T follicular helper cell (primary cell): ENCODE data around the gene PBX3.

Source experiments
- DNase-seq: peaks from one replicate; pipeline ENCODE4 v3.0.0-alpha.2; 2020; ENCODE audit warnings: low read depth

The PBX3 gene

DNA sequence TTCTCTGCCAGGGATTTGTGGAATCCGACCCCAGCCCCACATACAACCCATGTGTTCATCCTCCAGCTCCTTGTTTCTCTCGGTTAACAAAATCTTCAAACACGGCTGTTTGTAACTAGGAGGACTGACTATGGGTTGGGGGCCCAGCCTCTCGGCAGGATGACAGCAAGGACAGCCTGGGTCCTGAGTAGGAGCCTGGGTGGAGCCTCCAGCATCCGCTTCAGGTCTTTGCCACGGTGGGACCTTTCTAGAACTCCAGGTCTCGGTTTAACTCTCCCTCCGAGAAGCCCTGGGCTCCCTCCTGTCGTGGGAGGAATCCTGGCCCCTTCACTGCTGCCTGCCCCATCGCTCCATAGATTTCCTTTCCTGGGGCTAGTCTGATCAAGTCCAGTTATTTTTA, 248.5 kb downstream of the PBX3 start:
- DNase-seq, result no peak

DNA sequence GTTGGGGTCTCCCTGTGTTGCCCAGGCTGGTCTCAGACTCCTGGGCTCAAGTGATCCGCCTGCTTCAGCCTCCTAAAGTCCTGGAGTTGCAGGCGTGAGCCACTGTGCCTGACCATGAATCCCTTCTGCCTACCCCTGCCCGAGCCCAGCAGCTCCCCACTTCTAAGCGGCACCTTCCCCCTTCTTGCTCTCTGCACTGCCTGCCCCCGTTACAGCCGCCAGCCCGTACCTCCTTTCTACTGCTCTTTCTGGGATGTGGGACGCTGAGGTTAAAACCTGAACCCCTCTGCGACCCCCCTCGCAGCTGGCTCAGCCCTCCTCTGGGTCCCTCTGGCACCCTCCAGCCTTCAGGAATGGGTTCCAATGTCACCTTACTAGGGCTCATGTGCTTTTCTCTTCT, 249.6 kb downstream of the PBX3 start:
- no peak for DNase-seq

DNA sequence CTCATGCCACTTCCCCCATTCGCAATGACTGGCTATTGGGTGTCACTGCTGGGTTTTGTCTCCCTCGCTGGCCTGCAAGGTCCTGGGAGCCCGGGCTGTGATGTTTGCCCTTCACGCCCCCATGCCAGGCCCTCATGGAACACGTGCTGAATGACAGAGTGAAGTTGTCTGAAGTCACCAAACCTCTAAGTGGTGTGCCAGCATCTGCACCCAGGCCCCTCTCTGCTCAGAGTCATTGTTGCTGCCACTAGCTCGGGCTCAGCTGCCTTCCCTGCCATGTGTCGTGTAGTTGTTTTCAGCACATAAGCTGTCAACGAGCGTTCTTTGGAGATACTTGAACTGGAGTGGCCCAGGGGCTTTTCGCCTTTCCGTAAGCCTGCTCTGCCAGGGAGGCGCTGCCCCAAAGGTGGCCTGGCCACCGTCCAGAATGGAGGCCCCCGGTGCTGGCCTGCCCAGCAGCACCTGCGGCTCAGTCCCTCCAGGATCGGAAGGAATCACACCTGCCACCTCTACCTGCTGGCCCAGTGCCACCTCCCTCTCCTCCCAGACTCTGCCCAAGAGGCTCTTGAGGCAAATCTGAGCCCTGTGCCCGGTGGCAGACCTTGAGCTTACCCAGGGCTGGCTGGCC, 250.1 kb downstream of the PBX3 start:
- no peak for DNase-seq

DNA sequence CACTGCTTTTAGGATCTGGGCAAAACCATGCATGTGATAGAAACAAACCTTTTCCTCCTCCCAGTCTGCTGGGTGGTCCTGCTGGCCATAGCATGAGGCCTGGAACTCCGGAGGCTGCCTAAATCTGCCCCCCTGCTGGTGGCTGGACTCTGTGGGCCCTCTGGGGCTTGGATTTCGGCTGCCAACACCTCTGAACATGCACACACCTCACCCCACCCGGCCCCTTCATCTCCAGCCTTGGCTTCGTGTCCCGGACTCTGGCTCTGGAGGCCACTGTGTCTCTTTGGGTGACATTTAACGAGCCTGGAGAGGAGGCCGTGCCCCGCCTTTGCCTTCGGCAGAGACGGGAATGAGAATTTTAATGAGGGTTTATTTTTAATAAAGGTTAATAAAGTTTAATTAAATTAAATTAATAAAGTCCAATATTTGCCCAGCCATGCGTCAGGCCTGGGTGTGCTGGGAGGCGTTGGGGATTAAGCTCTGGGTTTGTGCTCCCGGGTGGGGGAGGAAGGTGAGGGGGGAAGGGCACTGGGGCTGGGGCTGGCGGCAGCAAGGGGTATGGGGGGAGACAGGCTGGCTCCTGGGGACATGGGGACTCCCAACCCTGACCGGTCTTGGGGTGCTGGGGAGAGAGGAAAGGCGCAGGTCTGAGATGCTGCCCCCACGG, 251.8 kb downstream of the PBX3 start:
- DNase-seq, result no peak

DNA sequence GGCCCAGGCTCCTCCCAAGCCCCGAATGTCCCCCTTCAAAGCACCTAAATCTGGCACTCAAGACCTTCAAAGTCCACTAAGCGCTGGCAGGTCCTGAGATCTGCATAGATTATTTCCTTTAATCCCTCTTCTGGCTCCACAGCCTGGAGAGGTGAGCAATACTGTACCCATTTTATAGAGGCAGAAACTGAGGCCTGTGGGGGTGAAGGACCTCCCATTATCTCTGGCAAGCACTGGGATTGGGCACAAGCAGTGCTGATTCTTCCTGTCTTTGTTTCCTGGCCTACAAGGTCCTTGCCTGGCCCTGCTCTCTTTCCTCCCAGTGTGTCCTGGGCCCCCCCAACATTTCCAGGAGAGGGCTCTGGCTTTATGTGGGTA, 252.3 kb downstream of the PBX3 start:
- no peak for DNase-seq

DNA sequence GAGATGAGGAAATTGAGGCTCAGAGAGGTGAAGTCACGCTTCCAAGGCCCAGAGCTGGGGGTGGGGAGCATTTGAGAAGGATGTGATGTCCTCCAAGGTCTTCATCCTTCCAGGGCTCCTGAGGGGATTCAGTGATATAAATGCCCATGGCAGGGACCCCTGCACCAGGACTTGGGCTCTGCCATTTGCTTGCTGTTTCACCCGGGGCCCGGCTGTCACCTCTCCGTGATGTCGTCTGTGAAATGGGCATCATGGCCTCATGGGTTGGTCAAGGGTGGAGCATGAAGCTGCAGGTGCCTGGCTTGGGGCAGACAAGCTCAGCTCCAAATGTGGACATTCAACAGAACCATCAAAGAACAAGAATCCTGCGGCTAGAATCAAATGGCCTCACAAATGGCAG, 253.1 kb downstream of the PBX3 start:
- DNase-seq, result no peak

DNA sequence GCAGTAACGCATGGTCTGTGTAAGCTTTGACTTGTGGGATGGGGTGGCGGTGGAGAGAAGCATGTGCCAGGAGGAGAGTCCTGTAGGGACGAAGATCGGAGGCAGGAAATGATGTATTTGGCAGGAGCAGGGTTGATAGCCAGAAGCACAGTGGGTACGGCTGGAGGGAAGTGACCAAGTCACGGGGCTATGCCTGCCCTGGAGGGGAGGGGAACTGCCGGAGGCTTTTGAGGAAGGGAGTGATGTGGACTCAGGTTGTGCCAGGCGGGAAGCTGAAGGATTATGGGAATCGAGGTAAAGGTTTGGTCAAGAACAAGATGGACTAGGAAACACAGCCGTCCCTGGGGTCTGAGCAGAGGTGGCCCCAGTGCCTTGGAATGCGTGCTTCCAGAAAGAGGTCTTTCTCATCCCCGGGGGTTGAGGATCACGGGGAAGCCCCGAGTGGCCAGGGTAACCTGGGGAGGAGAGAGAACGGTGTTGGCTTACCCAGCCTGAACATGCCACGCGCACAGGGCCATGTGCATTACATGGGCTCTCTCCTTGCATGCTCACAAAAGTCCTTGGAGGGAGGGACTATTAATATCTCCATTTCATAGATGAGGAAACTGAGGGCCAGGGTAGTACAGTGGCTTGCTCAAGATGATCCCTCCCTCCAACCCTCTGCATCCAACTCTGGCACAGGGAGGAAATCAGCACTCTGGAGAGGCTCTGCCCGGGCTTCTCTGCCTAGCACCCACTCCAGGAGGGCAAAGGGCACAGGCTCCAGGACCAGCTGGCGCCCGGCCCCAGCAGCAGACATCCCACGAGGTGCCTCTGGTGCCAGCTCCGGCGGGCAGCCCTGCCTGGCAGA, 253.8 kb downstream of the PBX3 start:
- no peak for DNase-seq

DNA sequence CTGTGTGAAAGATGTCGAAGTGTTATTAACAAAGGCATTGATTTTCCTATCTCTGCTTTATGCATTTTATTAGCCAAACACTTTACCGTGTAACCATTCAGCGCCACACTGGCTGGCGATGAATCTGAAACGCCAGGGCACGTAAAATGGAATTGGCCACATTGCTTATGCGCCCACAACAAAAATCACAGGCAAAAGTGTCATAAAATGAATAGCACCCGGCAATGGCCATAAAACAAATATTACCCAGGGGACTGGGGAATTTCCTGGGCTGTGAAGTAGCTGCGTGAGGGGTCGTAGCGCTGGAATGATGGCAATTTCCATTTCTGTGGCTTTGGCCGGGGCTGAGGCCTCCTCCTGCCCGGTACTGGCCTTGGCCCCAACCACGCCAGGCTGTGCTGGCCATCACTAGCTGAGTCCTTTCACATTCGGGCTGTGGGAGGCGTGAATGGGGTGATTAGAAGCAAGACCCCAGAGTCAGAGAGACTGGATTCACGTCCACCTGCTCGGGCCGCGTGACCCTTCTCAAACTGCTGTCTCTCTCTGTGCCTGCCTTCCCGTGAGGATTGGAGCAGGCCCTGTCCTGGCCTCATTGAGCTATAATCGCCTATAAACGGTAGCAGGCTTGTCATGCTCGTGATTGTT, 254.5 kb downstream of the PBX3 start:
- DNase-seq, result no peak

DNA sequence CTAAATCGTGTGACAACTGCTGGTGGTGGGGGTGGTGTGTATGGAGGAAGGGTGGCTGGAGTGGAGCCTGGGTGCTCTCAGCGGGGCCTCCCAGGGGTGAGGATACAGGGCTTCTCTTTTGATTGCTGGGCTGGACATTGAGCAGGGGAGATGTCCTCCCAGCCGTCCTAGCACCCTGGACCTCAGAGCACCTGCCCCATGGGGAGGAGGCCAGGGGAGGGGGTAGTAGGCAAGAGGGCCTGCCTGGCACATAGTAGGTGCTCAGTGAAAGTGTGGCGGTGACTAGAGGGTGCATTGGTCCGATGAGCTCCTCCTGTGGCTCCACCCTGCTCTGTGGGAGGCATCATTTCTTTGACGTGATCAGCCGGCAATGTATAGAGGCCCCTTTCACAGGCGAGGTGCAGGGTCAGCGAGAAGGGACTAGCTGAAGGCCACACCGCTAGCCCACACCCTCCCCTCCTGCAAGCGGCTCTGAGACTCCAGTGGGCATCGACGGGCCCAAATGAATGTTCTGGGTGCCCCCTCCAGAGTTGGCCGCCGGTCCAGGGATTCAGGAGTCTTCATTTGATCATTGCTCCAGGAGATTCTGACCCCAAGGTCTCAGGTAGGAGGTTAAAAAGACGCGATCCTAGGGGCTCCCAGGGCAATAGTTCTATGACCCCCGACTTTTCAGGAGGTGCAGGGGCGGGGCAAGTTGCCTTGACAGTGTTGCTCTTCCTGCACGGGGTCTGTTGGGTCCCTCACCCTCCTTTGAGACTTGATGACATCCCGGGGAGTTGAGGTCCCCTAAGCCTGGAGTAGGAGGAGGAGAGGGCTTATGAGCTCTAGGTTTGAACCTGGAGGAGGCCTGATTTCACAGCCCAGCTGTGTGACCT, 255.5 kb downstream of the PBX3 start:
- no peak for DNase-seq

DNA sequence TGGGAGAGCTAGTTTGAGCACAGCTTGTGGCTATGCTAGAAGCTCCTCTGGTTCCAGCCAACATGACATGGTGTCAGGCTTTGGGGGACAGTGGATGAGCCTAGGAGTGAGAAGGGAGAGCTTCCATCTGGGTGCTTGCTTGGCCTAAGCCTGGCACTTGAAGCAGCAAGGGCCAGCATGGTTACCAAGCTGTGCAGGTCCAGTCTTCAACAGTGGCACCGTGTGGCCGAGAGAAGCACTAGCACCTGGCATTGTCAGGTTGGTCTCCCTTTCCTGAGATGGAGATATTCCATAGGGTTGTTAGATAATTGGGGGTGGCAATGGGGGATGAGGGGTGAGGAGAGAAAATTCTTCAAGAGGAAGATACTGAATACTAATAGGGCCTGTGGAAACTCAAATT, 261.9 kb downstream of the PBX3 start:
- no peak for DNase-seq

DNA sequence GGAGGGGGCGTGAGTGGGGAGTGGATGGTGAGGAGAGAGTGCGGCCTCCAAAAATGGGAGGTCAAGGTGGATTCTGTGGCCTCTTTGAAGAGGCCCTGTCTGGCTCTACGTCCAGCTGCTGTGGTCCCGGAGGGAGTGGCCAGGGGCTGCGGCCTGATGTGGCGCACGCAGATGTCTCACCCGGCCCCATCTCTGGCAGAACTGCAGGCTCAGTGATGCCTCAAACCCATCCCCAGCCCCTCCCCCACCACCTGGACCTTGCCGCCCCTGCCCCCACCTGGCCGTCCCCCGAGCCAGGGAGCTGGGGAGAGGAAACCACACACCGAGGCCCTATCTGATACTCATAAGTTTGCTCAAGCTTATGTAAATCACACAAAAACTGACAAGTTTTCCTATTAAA, 267.6 kb downstream of the PBX3 start:
- no peak for DNase-seq

DNA sequence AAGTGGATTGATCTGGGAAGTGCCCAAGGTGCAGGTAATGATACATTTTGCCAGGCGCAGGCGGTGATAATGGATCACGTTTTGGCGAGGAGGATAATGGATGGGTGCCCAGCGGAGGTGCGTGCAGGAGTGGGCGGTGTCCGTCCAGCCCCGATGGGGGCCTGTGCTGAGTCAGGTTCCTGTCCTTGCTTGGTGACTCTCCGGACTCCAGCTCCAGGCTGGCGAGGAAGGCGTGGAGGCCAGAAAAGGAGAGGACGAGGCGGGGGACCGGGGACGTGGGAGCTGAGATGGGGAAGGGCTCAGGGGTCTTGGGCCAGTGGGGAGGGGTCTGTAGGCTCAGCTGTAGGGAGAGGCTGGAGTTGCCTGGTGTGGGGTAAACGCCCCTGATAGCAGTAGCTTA, 268.3 kb downstream of the PBX3 start:
- DNase-seq, result no peak

DNA sequence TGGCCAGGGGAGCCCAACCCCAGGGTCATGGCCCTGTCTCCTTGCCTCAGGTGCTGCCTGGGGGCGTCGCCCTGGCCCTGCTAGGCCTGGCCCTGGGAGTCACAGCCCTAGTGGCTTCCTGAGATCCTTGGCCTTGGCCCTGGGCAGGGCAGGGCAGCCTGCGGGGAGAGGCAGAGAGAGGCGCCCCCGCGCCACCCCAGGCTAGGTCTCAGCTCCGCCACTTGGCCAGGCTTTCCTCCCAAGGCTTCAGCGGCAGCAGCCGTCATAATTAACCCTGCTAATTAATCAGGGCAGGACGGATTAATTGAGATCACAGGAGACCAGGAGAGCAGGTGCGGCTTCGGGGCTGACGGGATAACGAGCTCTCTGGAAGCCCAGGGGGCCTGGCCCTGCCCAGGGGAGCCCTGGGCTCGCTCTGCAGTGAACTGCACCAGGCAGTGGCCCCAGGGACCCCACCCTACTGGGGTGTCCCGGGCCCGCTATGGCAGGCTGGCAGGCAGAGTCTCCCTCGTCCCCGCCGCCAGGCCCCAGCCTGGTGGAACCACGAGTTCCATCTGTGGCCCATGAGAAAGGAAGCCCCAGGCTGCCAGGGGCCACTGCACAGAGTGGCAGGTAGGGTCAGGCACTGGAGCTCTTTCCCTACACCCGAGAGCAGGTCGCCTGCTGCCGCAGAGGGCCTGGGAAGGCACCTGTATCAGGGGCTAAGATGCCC, 269.6 kb downstream of the PBX3 start:
- DNase-seq, result no peak
